Cortex of kidney (tissue), 1 donor: ENCODE results near the gene ADNP2.
"Not testable (repeated sequence)": the region's sequence is repeated elsewhere in the genome, so short reads cannot be mapped to it uniquely, and the experiment has no call there.

Source experiments
- DNase-seq: peaks from one replicate; lab custom pipeline; 2025; lab: John Stamatoyannopoulos, UW

Gene ADNP2

DNA sequence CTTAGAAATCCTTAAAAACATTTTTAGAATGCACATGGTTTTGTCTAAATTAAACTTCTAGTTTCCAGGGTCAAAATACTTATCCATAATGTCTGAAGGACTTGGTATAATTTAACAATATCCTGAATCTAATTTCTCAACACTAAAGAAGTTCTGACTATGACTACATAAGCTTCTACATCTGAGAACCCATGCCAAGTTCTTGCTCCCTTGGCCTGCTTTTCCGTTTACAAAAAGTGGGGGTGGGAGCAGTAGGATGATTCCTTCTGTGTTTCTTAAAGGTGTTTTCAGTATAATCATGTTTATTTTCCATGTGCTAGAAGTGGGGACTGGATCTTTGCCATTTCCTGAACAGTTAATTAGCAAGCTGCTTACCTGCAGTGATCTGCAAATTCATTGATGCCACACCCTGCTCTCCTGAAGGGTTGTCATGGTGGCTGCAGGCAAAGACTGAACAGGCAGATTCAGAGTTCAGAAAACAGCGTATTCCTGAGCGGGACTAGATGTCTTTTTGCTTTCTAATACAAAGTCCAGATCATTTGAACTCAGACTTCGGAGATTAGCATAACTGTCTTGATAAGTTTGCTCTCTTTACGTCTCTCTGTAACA is 36.2 kb downstream of the ADNP2 start:
- DNase-seq = no peak

DNA sequence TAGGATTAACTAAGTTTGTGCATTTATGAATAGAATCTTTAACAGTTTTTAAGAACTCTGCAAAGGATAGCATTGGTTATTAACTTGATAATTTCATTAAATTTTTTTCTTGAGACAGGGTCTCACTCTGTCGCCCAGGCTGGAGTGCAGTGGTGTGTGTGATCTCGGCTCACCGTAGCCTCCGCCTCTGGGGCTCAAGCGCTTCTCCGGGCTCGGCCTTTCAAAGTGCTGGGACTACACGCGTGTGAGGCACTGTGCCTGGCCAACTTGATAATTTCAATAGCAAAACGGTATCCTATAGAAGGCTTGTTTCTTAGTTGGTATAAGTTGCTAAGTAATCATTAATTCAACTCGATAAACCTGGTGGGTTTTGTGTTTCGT is 38.0 kb downstream of the ADNP2 start:
- no peak for DNase-seq

DNA sequence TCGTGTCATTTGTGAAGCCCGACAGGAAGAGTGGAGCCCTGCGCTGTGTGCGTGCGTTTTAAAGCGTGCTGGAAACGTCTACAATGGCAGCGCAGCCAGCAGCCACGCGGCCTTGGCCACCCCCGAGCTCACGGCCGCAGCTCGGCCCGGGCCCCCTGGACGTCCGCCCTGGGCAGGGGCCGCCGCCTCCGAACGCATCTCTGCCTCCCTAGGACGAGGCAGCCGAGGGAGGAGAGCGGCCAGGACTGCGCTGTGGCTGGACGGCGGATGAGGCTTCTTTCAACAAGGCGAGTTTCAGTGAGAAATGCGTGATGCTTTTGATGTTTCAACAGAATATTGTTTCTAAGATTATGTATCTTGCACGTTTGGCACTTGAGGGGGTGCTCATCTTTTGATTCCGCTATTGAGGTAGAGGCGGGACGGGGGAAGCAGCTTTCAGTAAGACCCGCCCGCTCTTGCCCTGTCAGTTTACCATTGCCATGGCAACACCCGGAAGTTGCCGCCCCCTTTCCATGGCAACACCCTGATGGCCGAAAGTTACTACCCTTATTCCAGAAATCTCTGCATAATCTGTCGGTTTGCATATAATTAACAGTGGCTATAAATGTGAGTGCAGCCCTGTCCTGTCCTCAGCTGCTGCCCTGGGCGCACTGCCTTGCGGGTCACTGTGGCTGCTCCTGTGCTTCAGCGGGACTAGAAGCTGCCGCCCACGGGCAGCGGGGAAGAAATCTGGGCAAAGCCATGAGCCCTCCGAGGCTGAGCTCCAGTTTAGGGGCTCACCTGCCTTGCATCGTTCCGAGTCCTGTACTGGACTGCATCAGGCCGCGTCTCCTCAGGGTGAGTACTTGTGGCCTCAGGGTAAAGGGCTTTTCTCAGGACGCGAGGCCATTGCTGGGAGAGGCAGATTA is 38.6 kb downstream of the ADNP2 start:
- no peak for DNase-seq

DNA sequence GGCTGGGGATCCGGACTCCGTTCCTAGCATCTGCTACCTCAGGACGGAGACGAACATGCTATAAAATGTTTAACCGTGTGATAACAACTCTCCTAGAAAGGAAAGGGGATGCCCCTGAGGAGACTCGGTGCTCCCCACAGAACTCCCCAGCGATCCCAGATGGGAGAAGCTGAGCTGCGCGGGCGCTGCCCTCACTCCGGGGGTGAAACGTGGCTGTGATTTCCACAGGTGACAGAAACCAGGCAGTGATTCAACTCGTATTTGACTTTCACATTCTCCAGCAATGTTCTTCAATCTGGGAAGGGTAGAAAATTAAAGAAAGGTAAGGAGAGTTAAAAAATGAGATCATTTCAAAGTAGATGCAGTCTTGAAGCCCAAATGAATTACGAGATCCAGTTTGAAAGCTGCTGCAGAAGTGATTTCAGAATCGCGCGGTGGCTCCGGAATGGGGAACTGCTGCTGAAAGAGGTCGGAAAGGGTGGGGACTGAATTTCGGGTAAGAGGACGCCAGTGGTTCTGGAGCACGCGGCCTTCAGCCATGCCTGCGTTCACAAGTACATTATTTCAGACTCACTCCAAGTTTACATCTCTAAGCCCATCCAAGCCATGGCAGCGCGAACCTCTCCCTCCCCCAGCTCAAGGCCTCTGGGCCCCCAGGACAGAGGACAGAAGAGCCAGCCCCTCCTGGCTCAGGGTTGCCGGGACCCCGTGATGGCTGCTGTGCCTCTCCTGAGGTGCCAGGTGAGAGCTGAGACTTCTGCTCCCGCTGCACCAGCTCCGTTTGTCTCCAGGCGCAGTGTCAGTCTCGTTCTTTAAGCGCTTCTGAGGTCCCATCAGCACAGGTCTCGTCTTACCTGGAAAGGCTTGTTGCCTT is 39.5 kb downstream of the ADNP2 start:
- DNase-seq = no peak

DNA sequence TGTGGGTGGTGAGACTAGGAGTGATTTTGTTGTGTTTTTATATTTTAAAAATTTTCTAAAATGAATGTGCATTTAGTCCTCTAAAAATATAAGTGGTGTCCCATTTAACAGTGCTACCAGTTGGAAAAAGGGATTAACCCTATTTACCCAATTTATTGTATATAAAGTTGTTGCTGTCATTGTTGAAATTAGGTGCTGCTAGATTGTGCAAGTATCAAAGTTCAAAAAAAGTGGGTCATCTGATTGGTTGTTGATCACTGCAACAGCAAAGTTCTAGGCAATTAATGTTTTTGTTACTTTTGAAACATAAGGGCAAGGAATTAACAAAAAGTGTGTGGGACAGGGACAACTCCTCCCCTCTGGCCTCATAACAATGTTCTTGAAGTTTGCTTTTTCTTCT is 40.6 kb downstream of the ADNP2 start:
- DNase-seq = no peak

DNA sequence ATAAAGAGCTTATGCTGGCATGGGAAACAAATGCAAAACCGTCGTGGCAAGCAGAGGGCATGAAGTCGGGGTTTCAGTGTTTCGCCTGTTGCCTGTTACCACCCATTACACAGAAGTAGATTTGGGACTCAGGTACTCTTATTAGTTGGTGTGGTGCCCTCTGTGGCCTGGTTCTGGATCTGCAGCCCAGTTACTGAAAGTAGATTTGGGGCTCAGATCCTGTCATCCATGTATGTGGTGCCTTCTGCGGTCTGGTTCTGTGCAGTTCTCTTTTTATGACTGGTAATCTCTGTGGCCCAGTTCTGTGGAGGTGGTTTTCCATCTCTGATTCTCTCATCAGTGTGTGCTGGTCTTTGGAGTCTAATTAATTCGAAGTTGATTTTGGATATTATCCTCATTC is 45.2 kb downstream of the ADNP2 start:
- DNase-seq = no peak

DNA sequence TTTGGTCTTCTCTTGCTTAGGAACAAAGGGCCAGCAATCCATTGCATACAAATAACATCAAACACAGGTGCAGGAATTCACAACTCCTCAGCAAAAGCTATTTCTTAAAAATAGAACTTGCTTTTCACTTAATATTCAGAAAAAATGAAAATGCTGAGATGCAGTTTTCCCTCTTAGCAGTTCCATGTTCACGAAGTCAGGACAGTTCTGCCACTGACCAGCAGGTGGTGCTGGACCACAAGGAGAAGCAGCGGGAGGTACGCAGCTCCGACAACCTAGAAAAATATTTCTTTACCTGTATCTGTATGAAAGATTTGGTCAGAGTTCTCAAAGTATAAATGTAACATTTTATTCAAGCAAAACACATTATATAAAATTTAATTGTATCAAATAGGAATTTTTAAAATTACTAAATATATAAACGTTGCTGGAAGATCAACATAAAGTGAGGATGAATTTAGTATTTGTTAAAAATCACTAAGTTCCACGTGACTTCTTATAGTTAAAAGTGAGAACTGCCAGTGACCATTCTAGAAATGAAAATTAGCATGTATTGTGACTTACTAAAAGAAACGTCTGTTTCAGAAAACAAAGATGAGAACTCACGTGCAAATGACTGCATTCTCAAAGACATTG is 48.8 kb downstream of the ADNP2 start:
- DNase-seq = no peak

- no peak for DNase-seq
These were observed 49.3 kb downstream of the ADNP2 start for GRCh38 chr18:80158365-80158764.

DNA sequence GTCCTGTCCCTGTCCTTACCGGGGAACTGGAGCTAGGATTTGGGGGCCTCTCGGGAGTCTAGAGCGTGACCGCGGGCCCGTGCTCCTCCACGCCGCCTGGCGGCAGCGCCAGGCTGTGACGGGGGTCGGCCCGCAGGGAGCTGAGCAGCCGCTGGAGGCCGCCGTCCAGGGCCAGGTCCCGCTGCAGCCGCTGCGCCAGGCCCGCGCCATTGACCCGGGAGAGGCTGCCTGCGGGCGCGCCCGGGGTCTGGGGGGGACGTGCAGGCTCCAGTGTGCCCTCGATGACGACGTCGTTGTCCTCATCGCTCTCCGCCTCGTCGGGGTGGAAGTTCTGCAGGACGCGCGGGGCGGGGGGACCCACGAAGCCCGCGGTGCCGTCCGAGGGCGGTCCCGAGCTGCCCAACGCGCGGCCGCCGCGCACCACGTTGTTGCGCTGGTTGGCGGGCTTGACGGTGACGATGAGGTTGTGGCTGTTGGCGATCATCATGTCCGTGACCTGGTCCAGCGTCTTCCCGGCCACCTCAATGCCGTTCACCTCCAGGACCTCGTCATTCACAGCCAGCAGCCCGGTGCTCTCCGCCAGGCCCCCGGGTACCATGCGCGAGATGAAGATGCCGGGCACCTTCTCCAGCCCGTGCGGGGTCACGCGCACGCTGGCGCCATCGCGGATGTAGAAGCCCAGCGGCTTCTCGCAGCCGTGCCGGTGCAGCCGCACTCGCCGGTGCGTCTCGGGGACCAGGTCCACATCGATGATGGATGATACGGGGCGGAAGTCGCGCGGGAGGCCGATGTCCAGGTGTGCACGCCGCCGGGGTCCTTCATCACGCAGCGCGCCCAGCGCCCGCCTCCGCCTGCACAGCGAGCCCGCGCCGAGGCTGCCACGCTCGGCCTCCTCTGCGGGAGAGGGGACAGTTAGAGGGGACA is 50.9 kb downstream of the ADNP2 start:
- DNase-seq = no peak

DNA sequence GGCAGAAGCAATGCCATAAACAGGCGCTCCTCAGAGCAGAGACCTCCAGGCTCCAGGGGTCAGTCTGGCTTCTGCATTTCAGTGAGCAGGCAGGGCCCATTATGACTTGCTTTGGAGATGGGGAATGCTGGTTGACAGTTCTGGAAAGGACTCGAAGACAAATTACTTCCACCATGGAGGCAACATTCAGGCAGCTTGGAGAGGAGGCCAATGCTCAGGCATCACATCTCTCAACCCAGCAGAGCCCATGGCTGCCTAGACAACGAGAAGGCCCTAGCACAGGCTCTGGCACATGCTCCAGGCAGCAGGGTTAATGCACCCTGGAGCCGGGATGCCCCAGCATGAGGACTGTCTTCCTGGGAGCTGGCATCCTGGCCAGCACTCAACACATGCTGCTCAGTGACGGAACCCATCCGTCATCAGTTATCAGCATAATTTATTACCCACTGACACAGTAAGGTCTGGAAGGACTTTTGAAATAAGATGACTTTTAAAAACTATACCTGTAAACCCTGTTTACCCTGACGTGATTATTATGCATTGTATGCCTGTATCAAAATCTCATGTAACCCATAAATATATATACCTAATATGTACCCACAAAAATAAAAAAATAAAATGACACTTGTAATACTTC is 52.8 kb downstream of the ADNP2 start:
- no peak for DNase-seq

GRCh38 chr18:80163183-80163582 is 54.1 kb downstream of the ADNP2 start:
- DNase-seq = no peak

DNA sequence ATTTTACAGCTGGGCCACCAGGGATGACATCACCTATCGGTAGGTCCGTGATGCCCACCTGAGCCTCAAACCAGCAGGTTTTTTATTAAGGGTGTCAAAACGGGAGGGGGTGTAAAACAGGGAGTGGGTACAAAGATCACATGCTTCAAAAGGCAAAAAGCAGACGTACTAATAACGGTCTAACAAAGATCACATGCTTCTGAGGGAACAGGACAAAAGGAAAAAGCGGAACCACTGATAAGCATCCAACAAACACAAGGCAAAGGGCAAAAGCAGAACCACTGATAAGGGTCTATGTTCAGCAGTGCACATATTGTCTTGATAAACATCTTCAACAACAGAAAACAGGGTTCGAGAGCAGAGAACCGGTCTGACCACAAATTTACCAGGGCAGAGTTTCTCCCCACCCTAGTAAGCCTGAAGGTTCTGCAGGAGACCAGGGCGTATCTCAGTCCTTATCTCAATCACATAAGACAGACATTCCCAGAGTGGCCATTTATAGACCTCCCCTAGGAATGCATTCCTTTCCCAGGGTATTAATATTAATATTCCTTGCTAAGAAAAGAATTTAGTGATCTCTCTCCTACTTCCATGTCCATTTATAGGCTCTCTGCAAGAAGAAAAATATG is 55.8 kb downstream of the ADNP2 start:
- DNase-seq = not testable (repeated sequence)

DNA sequence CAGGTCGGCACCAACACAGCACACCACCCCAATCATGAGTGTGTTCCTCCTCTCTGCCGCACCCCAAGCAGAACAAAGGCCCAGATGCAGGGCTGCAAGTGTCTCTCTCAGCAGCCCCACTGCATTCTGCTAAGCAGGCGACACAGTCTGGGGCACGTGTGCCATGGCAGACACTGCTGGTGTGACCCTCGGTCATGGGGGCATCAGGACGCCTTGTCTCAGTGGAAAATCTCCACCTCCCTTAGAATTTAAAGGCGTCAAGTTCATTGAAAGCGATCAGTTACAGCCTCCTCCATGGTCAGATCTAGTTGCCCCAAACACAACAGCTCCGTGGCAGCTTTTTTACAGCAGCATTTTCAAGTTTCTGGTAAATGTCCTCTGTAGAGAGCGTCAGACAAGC is 57.2 kb downstream of the ADNP2 start:
- no peak for DNase-seq

DNA sequence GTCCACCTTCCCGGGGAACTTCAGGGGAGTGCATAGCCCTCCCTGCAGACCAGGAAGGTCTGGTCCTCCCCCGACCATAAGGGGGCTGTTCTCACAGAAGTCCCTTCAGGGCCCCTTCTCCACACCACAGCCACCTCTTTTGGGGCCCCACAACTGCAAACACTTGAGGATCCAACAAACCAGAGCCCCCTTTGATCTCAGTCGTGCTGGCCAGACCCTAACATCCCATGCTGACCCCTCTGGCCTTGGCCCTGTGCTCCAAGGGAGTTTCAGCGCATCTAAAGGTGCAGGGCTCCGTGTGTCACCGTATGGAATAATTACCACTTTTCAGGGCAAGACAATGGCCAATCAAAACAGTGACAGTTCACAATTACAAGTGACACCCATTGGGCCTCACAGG is 57.7 kb downstream of the ADNP2 start:
- no peak for DNase-seq

DNA sequence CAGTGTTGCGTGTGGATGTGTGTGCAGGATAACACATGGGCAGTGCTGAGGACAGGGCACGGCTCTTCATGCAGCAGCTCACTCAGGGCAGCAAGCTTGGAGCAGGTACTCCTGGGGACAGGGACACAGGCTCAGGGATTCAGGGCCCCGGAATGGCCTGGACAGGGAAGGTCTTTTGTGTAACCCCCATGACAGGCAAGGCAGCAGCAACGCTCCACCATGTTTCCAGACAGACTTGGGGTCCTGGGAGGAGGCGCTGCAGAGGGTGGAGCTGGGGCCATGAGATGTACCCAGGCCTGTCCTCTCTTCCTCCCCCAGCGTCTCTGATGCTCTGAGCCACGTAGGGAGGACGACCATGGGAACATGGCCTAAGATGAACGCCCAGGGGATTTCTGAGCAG is 58.3 kb downstream of the ADNP2 start:
- no peak for DNase-seq

- no peak for DNase-seq
These were observed 58.9 kb downstream of the ADNP2 start for GRCh38 chr18:80167931-80168330.

GRCh38 chr18:80168346-80168745 is 59.3 kb downstream of the ADNP2 start:
- DNase-seq = no peak

- no peak for DNase-seq
These were observed 59.9 kb downstream of the ADNP2 start for GRCh38 chr18:80168982-80169381.

- no peak for DNase-seq
These were observed 60.5 kb downstream of the ADNP2 start for GRCh38 chr18:80169607-80170006.

GRCh38 chr18:80170395-80171053 is 61.5 kb downstream of the ADNP2 start:
- no peak for DNase-seq
